MM.1S (cell line): ENCODE data around the gene LIME1.

ENCODE experiments used
- EZH2 ChIP-seq: fragments of 300-600 bp; sonication (generic); optimal IDR thresholded peaks from 2 replicates; pipeline ENCODE3; 2017; ENCODE audit warnings: low read depth, mild to moderate bottlenecking, antibody characterized with exemption, low read length, mixed read lengths
- EZH2phosphoT487 ChIP-seq: fragments of 300-600 bp; sonication (generic); IDR thresholded peaks from 2 replicates; pipeline ENCODE4 v1.6.1; 2018; ENCODE audit warnings: antibody characterized with exemption, low read length
- TF ChIP-seq, protein P1 (sequence below): fragments of 300-600 bp; sonication (generic); IDR thresholded peaks from 2 replicates; pipeline ENCODE4 v1.5.1; 2016; ENCODE audit warnings: antibody characterized with exemption, low read length, mixed read lengths

DNA sequence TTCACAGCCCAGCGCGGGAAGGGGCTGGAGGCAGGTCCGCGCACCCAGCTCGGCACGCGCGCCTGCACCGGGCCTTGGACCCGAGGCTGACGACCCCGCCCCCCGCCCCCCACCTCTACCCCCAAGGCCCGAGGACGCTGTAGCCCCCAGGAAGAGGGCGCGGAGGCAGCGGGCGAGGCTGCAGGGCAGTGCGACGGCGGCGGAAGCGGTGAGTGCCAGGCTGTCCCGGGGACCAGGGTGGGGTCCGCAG, 1.2 kb downstream of the LIME1 start:
- TF ChIP-seq, protein P1, sequence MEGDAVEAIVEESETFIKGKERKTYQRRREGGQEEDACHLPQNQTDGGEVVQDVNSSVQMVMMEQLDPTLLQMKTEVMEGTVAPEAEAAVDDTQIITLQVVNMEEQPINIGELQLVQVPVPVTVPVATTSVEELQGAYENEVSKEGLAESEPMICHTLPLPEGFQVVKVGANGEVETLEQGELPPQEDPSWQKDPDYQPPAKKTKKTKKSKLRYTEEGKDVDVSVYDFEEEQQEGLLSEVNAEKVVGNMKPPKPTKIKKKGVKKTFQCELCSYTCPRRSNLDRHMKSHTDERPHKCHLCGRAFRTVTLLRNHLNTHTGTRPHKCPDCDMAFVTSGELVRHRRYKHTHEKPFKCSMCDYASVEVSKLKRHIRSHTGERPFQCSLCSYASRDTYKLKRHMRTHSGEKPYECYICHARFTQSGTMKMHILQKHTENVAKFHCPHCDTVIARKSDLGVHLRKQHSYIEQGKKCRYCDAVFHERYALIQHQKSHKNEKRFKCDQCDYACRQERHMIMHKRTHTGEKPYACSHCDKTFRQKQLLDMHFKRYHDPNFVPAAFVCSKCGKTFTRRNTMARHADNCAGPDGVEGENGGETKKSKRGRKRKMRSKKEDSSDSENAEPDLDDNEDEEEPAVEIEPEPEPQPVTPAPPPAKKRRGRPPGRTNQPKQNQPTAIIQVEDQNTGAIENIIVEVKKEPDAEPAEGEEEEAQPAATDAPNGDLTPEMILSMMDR, result no peak
- TF ChIP-seq EZH2 (no peak), EZH2phosphoT487 (no peak)
